ENCODE measurements around the gene DCLRE1C.
"Not testable (repeated sequence)": the region's sequence is repeated elsewhere in the genome, so short reads cannot be mapped to it uniquely, and the experiment has no call there.

The DCLRE1C gene

GRCh38 chr10:14958872-14959220, 5.0 kb upstream of the DCLRE1C start:
- H3K27me3 Mint-ChIP-seq (ENCODE audit: low read depth), result no peaks in the 10 kb centered on the region
- peak overlapping the region; percentile 93 for H3K4me3 Mint-ChIP-seq
- peak overlapping the region; percentile 97 for H3K27ac Mint-ChIP-seq
- peaks cover under 1% of the 10 kb centered on the region for H3K36me3 Mint-ChIP-seq (ENCODE audit: low read depth)
- peaks cover 25% of the 10 kb centered on the region for H3K4me1 Mint-ChIP-seq (ENCODE audit: low read depth)
- no peaks in the 10 kb centered on the region for H3K9me3 Mint-ChIP-seq

GRCh38 chr10:14954934-14955333, 1.0 kb upstream of the DCLRE1C start:
- Mint-ChIP-seq H3K9me3 (no peaks in the 10 kb centered on the region), H3K4me3 (peak overlapping the region; percentile 86), H3K36me3 (ENCODE audit: low read depth) (peaks cover 8% of the 10 kb centered on the region), H3K4me1 (ENCODE audit: low read depth) (peaks cover 45% of the 10 kb centered on the region), H3K27me3 (ENCODE audit: low read depth) (no peaks in the 10 kb centered on the region), H3K27ac (peak overlapping the region; percentile 92)

- H3K36me3 Mint-ChIP-seq (ENCODE audit: low read depth), result peaks cover 13% of the 10 kb centered on the region
- H3K27me3 Mint-ChIP-seq (ENCODE audit: low read depth), result no peaks in the 10 kb centered on the region
Measured at GRCh38 chr10:14953424-14954000, 384 bp downstream of the DCLRE1C start.

GRCh38 chr10:14952851-14953423, 959 bp downstream of the DCLRE1C start:
- Mint-ChIP-seq H3K27me3 (ENCODE audit: low read depth) (no peaks in the 10 kb centered on the region), H3K4me1 (ENCODE audit: low read depth) (peaks cover 43% of the 10 kb centered on the region)

More at GRCh38 chr10:14953424-14954000, 384 bp downstream of the DCLRE1C start:
- peak overlapping the region; percentile 92 for H3K27ac Mint-ChIP-seq
- peak overlapping the region; percentile 86 for H3K4me3 Mint-ChIP-seq
- H3K9me3 Mint-ChIP-seq, result no peaks in the 10 kb centered on the region
- peaks cover 45% of the 10 kb centered on the region for H3K4me1 Mint-ChIP-seq (ENCODE audit: low read depth)

GRCh38 chr10:14949291-14949690, 4.6 kb downstream of the DCLRE1C start:
- Mint-ChIP-seq H3K4me3 (no peak overlapping the region), H3K4me1 (ENCODE audit: low read depth) (peaks cover 28% of the 10 kb centered on the region), H3K36me3 (ENCODE audit: low read depth) (peaks cover 34% of the 10 kb centered on the region), H3K27me3 (ENCODE audit: low read depth) (no peaks in the 10 kb centered on the region), H3K9me3 (no peaks in the 10 kb centered on the region), H3K27ac (peak overlapping the region; percentile 7)

More at GRCh38 chr10:14952851-14953423, 959 bp downstream of the DCLRE1C start:
- H3K9me3 Mint-ChIP-seq, result no peaks in the 10 kb centered on the region
- H3K36me3 Mint-ChIP-seq (ENCODE audit: low read depth), result peaks cover 19% of the 10 kb centered on the region
- peak overlapping the region; percentile 92 for H3K27ac Mint-ChIP-seq
- H3K4me3 Mint-ChIP-seq, result peak overlapping the region; percentile 86

- H3K4me1 Mint-ChIP-seq (ENCODE audit: low read depth), result peaks cover 23% of the 10 kb centered on the region
- no peaks in the 10 kb centered on the region for H3K9me3 Mint-ChIP-seq
- H3K27ac Mint-ChIP-seq, result no peak overlapping the region
- H3K27me3 Mint-ChIP-seq (ENCODE audit: low read depth), result no peaks in the 10 kb centered on the region
- peaks cover 37% of the 10 kb centered on the region for H3K36me3 Mint-ChIP-seq (ENCODE audit: low read depth)
- no peak overlapping the region for H3K4me3 Mint-ChIP-seq
Measured at GRCh38 chr10:14947268-14947667, 6.6 kb downstream of the DCLRE1C start.

GRCh38 chr10:14945108-14945507, 8.8 kb downstream of the DCLRE1C start:
- Mint-ChIP-seq H3K27ac (no peak overlapping the region), H3K4me1 (ENCODE audit: low read depth) (peaks cover 15% of the 10 kb centered on the region), H3K4me3 (no peak overlapping the region), H3K9me3 (no peaks in the 10 kb centered on the region), H3K36me3 (ENCODE audit: low read depth) (peaks cover 37% of the 10 kb centered on the region), H3K27me3 (ENCODE audit: low read depth) (no peaks in the 10 kb centered on the region)

GRCh38 chr10:14942950-14943338, 11.0 kb downstream of the DCLRE1C start:
- H3K4me3 Mint-ChIP-seq; H3K27ac Mint-ChIP-seq; H3K9me3 Mint-ChIP-seq; H3K27me3 Mint-ChIP-seq (ENCODE audit: low read depth): not testable (repeated sequence)
- Mint-ChIP-seq H3K4me1 (ENCODE audit: low read depth) (peaks cover 13% of the 10 kb centered on the region), H3K36me3 (ENCODE audit: low read depth) (peaks cover 31% of the 10 kb centered on the region)

GRCh38 chr10:14942147-14942949, 11.5 kb downstream of the DCLRE1C start:
- Mint-ChIP-seq H3K27ac (peak overlapping the region; percentile 38), H3K36me3 (ENCODE audit: low read depth) (peaks cover 30% of the 10 kb centered on the region), H3K4me1 (ENCODE audit: low read depth) (peaks cover 13% of the 10 kb centered on the region)
- not testable (repeated sequence) for H3K4me3 Mint-ChIP-seq; H3K9me3 Mint-ChIP-seq; H3K27me3 Mint-ChIP-seq (ENCODE audit: low read depth)

- H3K4me3 Mint-ChIP-seq; H3K9me3 Mint-ChIP-seq; H3K27me3 Mint-ChIP-seq (ENCODE audit: low read depth); H3K27ac Mint-ChIP-seq: not testable (repeated sequence)
- peaks cover 27% of the 10 kb centered on the region for H3K36me3 Mint-ChIP-seq (ENCODE audit: low read depth)
- peaks cover 17% of the 10 kb centered on the region for H3K4me1 Mint-ChIP-seq (ENCODE audit: low read depth)
Measured at GRCh38 chr10:14938971-14939370, 14.9 kb downstream of the DCLRE1C start.

- H3K4me3 Mint-ChIP-seq, result no peak overlapping the region
- peaks cover 11% of the 10 kb centered on the region for H3K4me1 Mint-ChIP-seq (ENCODE audit: low read depth)
- peaks cover 35% of the 10 kb centered on the region for H3K36me3 Mint-ChIP-seq (ENCODE audit: low read depth)
- H3K27ac Mint-ChIP-seq, result peak overlapping the region; percentile 7
- no peaks in the 10 kb centered on the region for H3K9me3 Mint-ChIP-seq
- H3K27me3 Mint-ChIP-seq (ENCODE audit: low read depth), result no peaks in the 10 kb centered on the region
Measured at GRCh38 chr10:14936584-14936983, 17.3 kb downstream of the DCLRE1C start.

GRCh38 chr10:14930610-14931009, 23.3 kb downstream of the DCLRE1C start:
- H3K4me1 Mint-ChIP-seq (ENCODE audit: low read depth), result peaks cover 4% of the 10 kb centered on the region
- no peaks in the 10 kb centered on the region for H3K9me3 Mint-ChIP-seq
- no peak overlapping the region for H3K4me3 Mint-ChIP-seq
- H3K27ac Mint-ChIP-seq, result no peak overlapping the region
- no peaks in the 10 kb centered on the region for H3K27me3 Mint-ChIP-seq (ENCODE audit: low read depth)
- peaks cover 53% of the 10 kb centered on the region for H3K36me3 Mint-ChIP-seq (ENCODE audit: low read depth)

- Mint-ChIP-seq H3K4me3 (no peak overlapping the region), H3K27me3 (ENCODE audit: low read depth) (no peaks in the 10 kb centered on the region), H3K27ac (no peak overlapping the region), H3K36me3 (ENCODE audit: low read depth) (peaks cover 57% of the 10 kb centered on the region), H3K4me1 (ENCODE audit: low read depth) (peaks cover 4% of the 10 kb centered on the region), H3K9me3 (no peaks in the 10 kb centered on the region)
Measured at GRCh38 chr10:14926722-14927416, 27.0 kb downstream of the DCLRE1C start.

GRCh38 chr10:14926061-14926470, 27.8 kb downstream of the DCLRE1C start:
- peaks cover 61% of the 10 kb centered on the region for H3K36me3 Mint-ChIP-seq (ENCODE audit: low read depth)
- H3K27ac Mint-ChIP-seq, result no peak overlapping the region
- H3K9me3 Mint-ChIP-seq, result no peaks in the 10 kb centered on the region
- H3K4me1 Mint-ChIP-seq (ENCODE audit: low read depth), result peaks cover 10% of the 10 kb centered on the region
- H3K27me3 Mint-ChIP-seq (ENCODE audit: low read depth), result no peaks in the 10 kb centered on the region
- H3K4me3 Mint-ChIP-seq, result no peak overlapping the region
